ENCODE results near the gene AGRN.

DNA sequence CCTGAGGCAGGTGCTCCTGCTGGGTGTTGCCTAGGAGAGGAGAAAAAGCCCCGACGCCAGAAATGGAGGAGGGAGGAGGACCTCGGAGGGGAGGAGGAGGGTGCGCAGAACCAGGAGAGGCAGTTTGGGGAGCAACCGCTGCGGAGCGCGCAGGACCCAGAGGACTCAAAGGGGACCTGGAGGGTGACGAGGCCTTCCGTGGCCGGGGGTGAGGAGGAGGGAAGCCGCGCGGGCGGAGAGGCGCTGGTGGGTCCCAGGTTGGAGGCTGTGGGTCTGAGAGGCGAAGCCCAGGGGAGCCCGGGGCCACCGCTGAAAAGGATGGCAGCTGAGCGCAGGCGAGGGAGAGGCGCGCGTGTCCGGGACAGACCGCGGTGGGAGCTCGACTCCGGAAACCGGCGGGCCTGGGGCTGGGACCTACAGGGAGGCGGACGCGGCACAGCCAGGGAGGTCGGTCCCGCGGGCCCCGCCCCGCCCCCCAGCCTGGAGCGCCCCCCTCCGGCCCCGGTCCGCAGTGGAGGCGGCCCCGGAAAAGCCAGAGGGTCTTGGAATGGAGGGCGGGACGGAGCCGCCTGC lies 39.1 kb downstream of the AGRN start:
- TF ChIP-seq, protein P1, sequence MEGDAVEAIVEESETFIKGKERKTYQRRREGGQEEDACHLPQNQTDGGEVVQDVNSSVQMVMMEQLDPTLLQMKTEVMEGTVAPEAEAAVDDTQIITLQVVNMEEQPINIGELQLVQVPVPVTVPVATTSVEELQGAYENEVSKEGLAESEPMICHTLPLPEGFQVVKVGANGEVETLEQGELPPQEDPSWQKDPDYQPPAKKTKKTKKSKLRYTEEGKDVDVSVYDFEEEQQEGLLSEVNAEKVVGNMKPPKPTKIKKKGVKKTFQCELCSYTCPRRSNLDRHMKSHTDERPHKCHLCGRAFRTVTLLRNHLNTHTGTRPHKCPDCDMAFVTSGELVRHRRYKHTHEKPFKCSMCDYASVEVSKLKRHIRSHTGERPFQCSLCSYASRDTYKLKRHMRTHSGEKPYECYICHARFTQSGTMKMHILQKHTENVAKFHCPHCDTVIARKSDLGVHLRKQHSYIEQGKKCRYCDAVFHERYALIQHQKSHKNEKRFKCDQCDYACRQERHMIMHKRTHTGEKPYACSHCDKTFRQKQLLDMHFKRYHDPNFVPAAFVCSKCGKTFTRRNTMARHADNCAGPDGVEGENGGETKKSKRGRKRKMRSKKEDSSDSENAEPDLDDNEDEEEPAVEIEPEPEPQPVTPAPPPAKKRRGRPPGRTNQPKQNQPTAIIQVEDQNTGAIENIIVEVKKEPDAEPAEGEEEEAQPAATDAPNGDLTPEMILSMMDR (IDR thresholded peaks at IDR 0.05), result peak; percentile 56
- TF ChIP-seq, protein P2, sequence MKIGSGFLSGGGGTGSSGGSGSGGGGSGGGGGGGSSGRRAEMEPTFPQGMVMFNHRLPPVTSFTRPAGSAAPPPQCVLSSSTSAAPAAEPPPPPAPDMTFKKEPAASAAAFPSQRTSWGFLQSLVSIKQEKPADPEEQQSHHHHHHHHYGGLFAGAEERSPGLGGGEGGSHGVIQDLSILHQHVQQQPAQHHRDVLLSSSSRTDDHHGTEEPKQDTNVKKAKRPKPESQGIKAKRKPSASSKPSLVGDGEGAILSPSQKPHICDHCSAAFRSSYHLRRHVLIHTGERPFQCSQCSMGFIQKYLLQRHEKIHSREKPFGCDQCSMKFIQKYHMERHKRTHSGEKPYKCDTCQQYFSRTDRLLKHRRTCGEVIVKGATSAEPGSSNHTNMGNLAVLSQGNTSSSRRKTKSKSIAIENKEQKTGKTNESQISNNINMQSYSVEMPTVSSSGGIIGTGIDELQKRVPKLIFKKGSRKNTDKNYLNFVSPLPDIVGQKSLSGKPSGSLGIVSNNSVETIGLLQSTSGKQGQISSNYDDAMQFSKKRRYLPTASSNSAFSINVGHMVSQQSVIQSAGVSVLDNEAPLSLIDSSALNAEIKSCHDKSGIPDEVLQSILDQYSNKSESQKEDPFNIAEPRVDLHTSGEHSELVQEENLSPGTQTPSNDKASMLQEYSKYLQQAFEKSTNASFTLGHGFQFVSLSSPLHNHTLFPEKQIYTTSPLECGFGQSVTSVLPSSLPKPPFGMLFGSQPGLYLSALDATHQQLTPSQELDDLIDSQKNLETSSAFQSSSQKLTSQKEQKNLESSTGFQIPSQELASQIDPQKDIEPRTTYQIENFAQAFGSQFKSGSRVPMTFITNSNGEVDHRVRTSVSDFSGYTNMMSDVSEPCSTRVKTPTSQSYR (CRISPR knock-in tag; IDR thresholded peaks at IDR 0.05), result no peak
- TF ChIP-seq ATF1 (CRISPR knock-in tag; IDR thresholded peaks at IDR 0.05), result no peak

Measured in WTC11 (cell line).